COLO829 (cell line): ENCODE measurements around the gene FAM76B.

ENCODE experiments used
- DNase-seq: peaks from one replicate; pipeline ENCODE4 v3.0.0; 2012; ENCODE audit warnings: low spot score

FAM76B gene

DNA sequence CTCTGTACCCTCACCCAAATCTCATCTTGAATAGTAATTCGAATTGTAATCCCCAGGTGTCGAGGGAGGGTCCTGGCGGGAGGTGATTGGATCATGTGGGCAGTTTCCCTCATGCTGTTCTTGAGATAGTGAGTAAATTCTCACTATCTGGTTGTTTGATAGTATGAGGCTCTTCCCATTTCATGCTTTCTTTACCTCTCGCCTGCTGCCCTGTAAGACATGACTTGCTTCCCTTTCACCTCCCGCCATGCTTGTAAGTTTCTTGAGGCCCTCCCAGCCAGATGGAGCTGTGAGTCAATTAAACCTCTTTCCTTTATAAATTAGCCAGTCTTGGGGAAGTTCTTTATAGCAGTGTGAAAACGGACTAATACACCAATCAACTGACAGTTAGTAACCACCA lies 60.1 kb downstream of the FAM76B start:
- no peak for DNase-seq

DNA sequence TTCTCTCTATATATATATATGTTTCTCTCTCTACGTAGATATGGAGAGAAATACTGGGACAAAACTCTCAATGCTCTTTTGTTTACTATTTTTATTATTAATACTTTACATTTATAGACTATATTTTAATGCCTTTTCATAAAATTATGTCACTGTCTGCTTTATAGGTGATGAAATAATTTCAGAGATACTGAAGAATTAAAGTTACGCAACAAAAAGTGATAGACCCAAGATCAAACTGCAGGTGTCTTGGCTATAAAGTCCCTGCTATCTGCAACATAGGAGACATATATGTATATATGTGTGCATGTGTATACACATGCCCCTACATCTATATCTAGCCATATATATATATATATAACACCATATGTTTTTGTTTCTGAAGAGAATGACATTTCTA lies 60.8 kb downstream of the FAM76B start:
- no peak for DNase-seq

DNA sequence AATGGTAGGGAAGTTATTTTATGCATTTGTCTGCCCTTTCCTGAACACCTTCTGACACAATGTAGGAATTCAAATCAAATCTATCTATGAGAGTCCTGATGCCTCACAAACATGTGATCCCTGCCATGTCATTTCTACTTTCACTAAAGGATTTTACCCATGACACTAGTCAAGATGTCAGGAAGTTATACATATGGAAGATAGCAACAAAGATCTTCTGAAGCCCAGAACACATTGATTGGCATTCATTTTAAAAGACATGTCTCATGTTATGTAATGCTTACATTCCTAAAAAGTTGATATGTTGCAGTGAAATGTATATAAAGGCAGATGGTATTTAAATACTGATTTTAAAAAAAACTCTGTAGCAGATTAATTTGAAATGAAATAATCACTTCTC lies 61.5 kb downstream of the FAM76B start:
- no peak for DNase-seq

DNA sequence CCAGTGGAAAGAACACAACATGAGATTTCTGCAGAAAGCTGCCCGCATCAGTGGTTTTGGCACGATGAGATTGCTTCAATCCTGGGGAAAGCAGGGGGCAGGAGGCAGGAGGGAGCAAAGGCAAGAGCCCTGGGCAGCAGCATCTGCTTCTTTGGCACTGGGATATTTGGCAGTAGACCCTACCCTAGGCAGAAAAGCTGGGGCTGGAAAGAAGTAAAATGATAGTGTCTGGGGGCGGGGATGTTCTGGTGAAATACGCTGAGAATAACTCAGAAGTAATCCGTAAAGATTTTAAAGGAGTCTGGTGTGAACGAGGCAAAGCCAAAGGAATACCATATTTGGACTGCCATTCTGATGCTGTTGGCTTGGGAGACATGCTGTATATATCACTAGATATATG lies 62.0 kb downstream of the FAM76B start:
- no peak for DNase-seq

DNA sequence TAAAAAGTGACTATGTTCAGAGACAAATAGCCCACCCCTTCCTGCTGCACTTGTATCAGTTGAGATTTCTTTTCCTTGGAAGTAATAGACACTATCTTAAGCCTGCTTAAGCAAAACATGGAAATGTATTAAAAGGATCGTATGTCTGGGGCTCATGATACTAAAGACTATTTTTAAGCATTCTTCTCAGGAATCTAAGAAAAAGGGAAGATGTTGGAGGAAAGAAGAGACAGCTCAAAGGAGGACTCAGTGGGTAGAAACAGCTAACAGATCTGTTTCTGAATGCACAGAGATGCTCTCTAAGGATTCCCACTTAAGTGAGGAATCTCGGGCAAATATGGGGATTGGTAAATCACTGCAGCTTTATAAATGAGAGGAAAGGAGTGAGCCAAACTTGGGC lies 62.5 kb downstream of the FAM76B start:
- DNase-seq: no peak

DNA sequence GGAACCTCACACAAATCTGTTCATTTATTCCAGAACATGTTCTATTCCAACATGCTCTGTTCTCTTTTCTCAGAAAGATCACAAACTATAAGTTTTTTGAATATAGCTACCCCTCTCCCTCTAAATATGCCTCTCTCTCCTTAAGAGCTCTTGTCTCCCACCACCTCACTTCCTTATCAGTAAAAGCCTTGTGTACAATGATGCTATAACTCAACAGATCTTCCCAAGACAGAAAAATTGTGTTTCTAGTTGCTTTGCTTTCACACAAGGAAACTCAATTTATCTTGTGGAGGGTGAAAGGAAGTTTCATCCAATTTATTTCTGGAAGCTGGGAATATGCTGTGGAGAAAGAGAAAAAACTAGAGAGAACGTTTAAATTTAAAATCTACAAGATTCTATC lies 64.4 kb downstream of the FAM76B start:
- no peak for DNase-seq

DNA sequence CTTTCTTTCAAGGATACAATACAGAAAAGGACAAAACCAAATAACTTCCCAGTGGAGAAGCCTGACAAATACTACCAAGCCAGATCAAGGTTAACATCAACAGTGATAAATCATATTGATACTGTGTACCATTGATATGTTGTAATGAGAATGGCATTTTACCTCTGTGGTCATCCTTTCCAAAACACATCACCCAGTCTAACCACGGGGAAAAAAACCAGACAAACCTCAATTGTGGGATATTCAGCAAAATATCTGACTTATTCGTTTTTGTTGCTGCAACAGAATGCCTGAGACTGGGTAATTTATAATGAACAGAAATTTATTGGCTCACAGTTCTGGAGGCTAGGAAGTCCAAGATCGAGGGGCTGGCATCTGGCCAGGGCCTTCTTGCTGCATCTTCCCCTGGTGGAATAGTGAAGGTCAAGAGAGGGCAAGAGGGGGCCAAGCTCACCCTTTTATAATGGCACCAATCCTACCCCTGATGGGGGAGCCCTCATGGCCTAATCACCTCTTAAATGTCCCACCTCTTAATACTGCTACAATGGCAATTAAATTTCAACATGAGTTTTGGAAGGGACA lies 66.1 kb downstream of the FAM76B start:
- DNase-seq: no peak

DNA sequence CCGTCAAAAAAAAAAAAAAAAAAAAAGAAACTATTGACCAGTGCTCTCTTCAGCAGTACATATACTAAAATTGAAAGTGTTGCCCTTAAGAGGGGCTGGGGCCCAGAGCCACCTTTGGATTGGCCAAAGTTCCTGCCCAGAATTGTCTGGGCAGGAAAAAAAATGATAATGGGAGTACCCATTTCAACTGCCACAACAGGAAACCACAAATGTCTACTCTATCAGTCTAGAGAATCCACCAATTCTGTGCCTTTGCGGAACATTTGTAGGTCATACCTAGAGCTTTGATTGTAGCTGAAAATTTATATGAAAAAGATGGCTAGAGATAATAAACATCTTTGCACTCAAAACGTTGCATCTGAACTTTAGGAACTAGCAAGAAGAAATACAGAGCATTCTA lies 69.4 kb downstream of the FAM76B start:
- DNase-seq: no peak
